ENCODE measurements around the gene AGBL4. TPM values are rescaled to one million over a fixed set of nuclear protein-coding genes. Genes with fewer than 3 reads are reported as not detected.
A peak's percentile ranks its signal among the peaks of the same experiment; 100 is the strongest.
"Not testable (repeated sequence)": the region's sequence is repeated elsewhere in the genome, so short reads cannot be mapped to it uniquely, and the experiment has no call there.

Gene AGBL4
- total RNA-seq, 1 donor from 2014 or later, result 0.39 TPM

- DNase-seq (ENCODE audit: extremely low spot score, unreplicated experiment), result no peak
- H3K4me1 Mint-ChIP-seq (ENCODE audit: unreplicated experiment), result no peaks in the 10 kb centered on the region
- H3K9me3 Mint-ChIP-seq, result peaks cover 10% of the 10 kb centered on the region
- H3K27me3 Mint-ChIP-seq, result no peaks in the 10 kb centered on the region
- no peak for TF ChIP-seq CTCF (conservative IDR thresholded peaks at IDR 0.05)
- H3K4me3 Mint-ChIP-seq, result no peak overlapping the region
- H3K36me3 Mint-ChIP-seq, result no peaks in the 10 kb centered on the region
- H3K27ac Mint-ChIP-seq, result no peak overlapping the region
These were observed 717.2 kb downstream of the AGBL4 start for GRCh38 chr1:49306507-49307070.

GRCh38 chr1:49302400-49302799 lies 721.4 kb downstream of the AGBL4 start:
- not testable (repeated sequence) for H3K9me3 Mint-ChIP-seq; H3K4me3 Mint-ChIP-seq; H3K27ac Mint-ChIP-seq; H3K27me3 Mint-ChIP-seq; H3K4me1 Mint-ChIP-seq (ENCODE audit: unreplicated experiment); H3K36me3 Mint-ChIP-seq; DNase-seq (ENCODE audit: extremely low spot score, unreplicated experiment)

- H3K9me3 Mint-ChIP-seq, result peaks cover 12% of the 10 kb centered on the region
- no peaks in the 10 kb centered on the region for H3K36me3 Mint-ChIP-seq
- no peak overlapping the region for H3K4me3 Mint-ChIP-seq
- no peaks in the 10 kb centered on the region for H3K27me3 Mint-ChIP-seq
- no peak for DNase-seq (ENCODE audit: extremely low spot score, unreplicated experiment)
- TF ChIP-seq CTCF (conservative IDR thresholded peaks at IDR 0.05), result no peak
- no peaks in the 10 kb centered on the region for H3K4me1 Mint-ChIP-seq (ENCODE audit: unreplicated experiment)
- H3K27ac Mint-ChIP-seq, result no peak overlapping the region
These were observed 725.5 kb downstream of the AGBL4 start for GRCh38 chr1:49298304-49298703.

GRCh38 chr1:49297783-49298182 lies 726.0 kb downstream of the AGBL4 start:
- TF ChIP-seq CTCF (conservative IDR thresholded peaks at IDR 0.05), result no peak
- no peaks in the 10 kb centered on the region for H3K36me3 Mint-ChIP-seq
- H3K9me3 Mint-ChIP-seq, result peaks cover 9% of the 10 kb centered on the region
- H3K4me1 Mint-ChIP-seq (ENCODE audit: unreplicated experiment), result no peaks in the 10 kb centered on the region
- no peaks in the 10 kb centered on the region for H3K27me3 Mint-ChIP-seq
- H3K27ac Mint-ChIP-seq, result no peak overlapping the region
- no peak for DNase-seq (ENCODE audit: extremely low spot score, unreplicated experiment)
- H3K4me3 Mint-ChIP-seq, result no peak overlapping the region

GRCh38 chr1:49294539-49294938 lies 729.2 kb downstream of the AGBL4 start:
- H3K27me3 Mint-ChIP-seq, result no peaks in the 10 kb centered on the region
- no peaks in the 10 kb centered on the region for H3K36me3 Mint-ChIP-seq
- peaks cover 7% of the 10 kb centered on the region for H3K9me3 Mint-ChIP-seq
- no peak for DNase-seq (ENCODE audit: extremely low spot score, unreplicated experiment)
- no peak for TF ChIP-seq CTCF (conservative IDR thresholded peaks at IDR 0.05)
- no peak overlapping the region for H3K4me3 Mint-ChIP-seq
- no peaks in the 10 kb centered on the region for H3K4me1 Mint-ChIP-seq (ENCODE audit: unreplicated experiment)
- no peak overlapping the region for H3K27ac Mint-ChIP-seq

- Mint-ChIP-seq H3K4me1 (ENCODE audit: unreplicated experiment) (no peaks in the 10 kb centered on the region), H3K36me3 (no peaks in the 10 kb centered on the region), H3K4me3 (no peak overlapping the region), H3K9me3 (peaks cover 7% of the 10 kb centered on the region), H3K27ac (no peak overlapping the region), H3K27me3 (no peaks in the 10 kb centered on the region)
- no peak for DNase-seq (ENCODE audit: extremely low spot score, unreplicated experiment)
- TF ChIP-seq CTCF (conservative IDR thresholded peaks at IDR 0.05), result no peak
These were observed 730.7 kb downstream of the AGBL4 start for GRCh38 chr1:49293016-49293415.

- peak; percentile 50 for DNase-seq (ENCODE audit: extremely low spot score, unreplicated experiment)
- H3K27ac Mint-ChIP-seq, result peak overlapping the region; percentile 71
- H3K36me3 Mint-ChIP-seq; H3K27me3 Mint-ChIP-seq; H3K4me1 Mint-ChIP-seq (ENCODE audit: unreplicated experiment); H3K9me3 Mint-ChIP-seq: not testable (repeated sequence)
- H3K4me3 Mint-ChIP-seq, result peak overlapping the region; percentile 84
These were observed 766.3 kb downstream of the AGBL4 start for GRCh38 chr1:49257211-49258049.
